PFSK-1 (cell line): Measurements from ENCODE around the gene SPAG6. TPM values are rescaled to one million over a fixed set of nuclear protein-coding genes. Genes with fewer than 3 reads are reported as not detected.

ENCODE experiments used
- FOXP2 ChIP-seq: optimal IDR thresholded peaks from 2 replicates; pipeline ENCODE3; 2011; ENCODE audit warnings: borderline replicate concordance, control low read depth, inconsistent platforms; ENCODE audit not compliant: insufficient read depth; ENCODE audit errors: extremely low read length, extremely low read depth
- POLR2AphosphoS5 ChIP-seq: IDR thresholded peaks from 2 replicates; pipeline ENCODE4 v1.6.1; 2012; ENCODE audit warnings: low read depth, mild to moderate bottlenecking, control low read depth, low read length, moderate library complexity
- REST ChIP-seq, 2 experiments: IDR thresholded peaks; 2 replicates each; pipeline versions ENCODE4 v1.6.1 to v1.8.0; 2011 to 2012; ENCODE audit warnings: low read depth in 2 of 2, low read length in 2 of 2, control low read depth in 1 of 2, inconsistent platforms in 1 of 2, mild to moderate bottlenecking in 1 of 2, moderate library complexity in 1 of 2; ENCODE audit not compliant: insufficient read depth in 1 of 2
- SIN3A ChIP-seq: IDR thresholded peaks from 2 replicates; pipeline ENCODE4 v1.6.1; 2012; ENCODE audit warnings: mild to moderate bottlenecking, low read length, moderate library complexity, borderline replicate concordance; ENCODE audit not compliant: insufficient read depth
- TAF1 ChIP-seq: IDR thresholded peaks from 2 replicates; pipeline ENCODE4 v1.6.1; 2012; ENCODE audit warnings: low read length, control low read depth, borderline replicate concordance; ENCODE audit not compliant: insufficient read depth
- polyA plus RNA-seq: library from polyadenylated mRNA; unstranded; fragments of >200 nt; gene quantifications from one replicate; pipeline ENCODE4 v1.2.1, GENCODE V29; 2012; ENCODE audit warnings: low read depth, missing spikeins; ENCODE audit not compliant: insufficient read length

SPAG6 gene
- 4.8 TPM for polyA plus RNA-seq

DNA sequence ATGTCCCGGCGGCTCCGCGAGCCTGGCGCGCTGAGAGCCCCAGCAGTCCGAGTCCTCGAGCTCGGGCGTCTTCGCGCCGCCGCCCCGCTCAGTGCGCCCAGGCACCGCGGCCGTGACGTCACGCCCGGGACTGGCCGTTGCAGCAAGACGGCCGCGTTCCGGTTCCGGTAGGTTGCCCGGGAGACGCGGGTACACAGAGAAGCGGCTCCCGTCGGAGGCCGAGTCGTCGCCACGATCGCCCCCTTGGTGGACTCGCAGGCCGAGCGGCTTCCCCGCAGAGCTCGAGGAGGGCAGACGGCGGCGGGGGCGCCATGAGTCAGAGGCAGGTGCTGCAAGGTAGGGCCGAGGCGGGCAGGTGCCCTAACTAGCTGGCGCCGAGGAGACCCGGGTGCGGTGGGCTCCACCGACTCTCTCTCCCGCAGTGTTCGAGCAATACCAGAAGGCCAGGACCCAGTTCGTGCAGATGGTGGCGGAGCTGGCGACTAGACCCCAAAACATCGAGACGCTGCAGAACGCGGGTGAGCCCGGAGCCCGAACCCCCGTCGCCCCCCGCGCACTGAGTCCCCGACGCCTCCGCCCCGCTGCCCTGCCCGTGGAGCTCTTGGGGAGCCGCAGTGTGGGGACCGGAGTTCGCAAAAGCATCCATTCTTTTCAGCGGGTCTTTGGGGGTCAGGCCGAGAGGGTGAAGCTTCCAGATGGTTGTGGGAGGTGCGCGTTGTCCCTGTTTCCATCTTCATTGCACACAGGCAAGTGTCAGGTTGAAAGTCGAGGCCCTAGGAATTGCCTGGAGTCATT lies at the start of gene SPAG6:
TSS of gene SPAG6 (plus strand) at position 196 of the 795 bp plus-strand sequence. CDS start at position 312, 116 bp downstream.
- TF ChIP-seq POLR2AphosphoS5, result no peak
- TF ChIP-seq FOXP2, result no peak
- TF ChIP-seq SIN3A, result no peak
- no peak for TF ChIP-seq REST (IDR thresholded peaks at IDR 0.05; ENCODE audit: insufficient read depth in 1 of 2, low read depth in 2 of 2, low read length in 2 of 2)
- TF ChIP-seq TAF1, result no peak

DNA sequence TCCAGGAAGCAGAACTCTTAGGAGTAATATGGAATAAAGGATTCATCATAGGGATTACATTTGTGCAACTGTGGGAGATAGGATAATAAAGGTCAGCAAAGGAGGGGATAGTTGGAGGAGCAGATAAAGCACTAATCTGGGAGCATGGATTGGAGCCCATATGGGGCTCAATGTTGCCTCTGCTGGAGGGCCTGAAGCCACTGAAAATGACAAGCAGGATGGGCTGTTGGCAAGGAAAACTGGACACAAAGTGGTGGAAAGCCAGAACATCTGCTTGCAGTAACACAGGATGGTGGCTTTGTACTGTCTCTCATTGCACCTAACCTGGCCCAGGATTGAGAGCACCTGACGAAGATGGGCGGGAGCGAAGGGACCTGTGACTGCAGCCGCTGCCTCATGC lies 44.1 kb upstream of the SPAG6 start:
- no peak for TF ChIP-seq FOXP2
- TF ChIP-seq SIN3A, result no peak
- no peak for TF ChIP-seq TAF1
- TF ChIP-seq REST (IDR thresholded peaks at IDR 0.05; ENCODE audit: insufficient read depth in 1 of 2, low read depth in 2 of 2, low read length in 2 of 2), result no peak
- TF ChIP-seq POLR2AphosphoS5, result no peak

GRCh38 chr10:22303461-22303860 lies 41.8 kb upstream of the SPAG6 start:
- no peak for TF ChIP-seq POLR2AphosphoS5
- TF ChIP-seq TAF1, result no peak
- TF ChIP-seq SIN3A, result no peak
- no peak for TF ChIP-seq REST (IDR thresholded peaks at IDR 0.05; ENCODE audit: insufficient read depth in 1 of 2, low read depth in 2 of 2, low read length in 2 of 2)
- no peak for TF ChIP-seq FOXP2

- no peak for TF ChIP-seq FOXP2
- TF ChIP-seq TAF1, result no peak
- no peak for TF ChIP-seq REST (IDR thresholded peaks at IDR 0.05; ENCODE audit: insufficient read depth in 1 of 2, low read depth in 2 of 2, low read length in 2 of 2)
- TF ChIP-seq POLR2AphosphoS5, result no peak
- no peak for TF ChIP-seq SIN3A
Observed at GRCh38 chr10:22305721-22306120, 39.6 kb upstream of the SPAG6 start.
